OCI-LY1 (cell line): Measurements from ENCODE around the gene ZNF710.

Source experiments
- EZH2 ChIP-seq: fragments of 200-600 bp; sonication (generic), shearing (Covaris generic); IDR thresholded peaks from 2 replicates; pipeline ENCODE4 v1.8.0; 2017; ENCODE audit warnings: borderline replicate concordance, mixed run types, mild to moderate bottlenecking, antibody characterized with exemption, low read length, moderate library complexity, mixed read lengths
- TF ChIP-seq, protein P1 (sequence below): fragments of 200-600 bp; sonication (generic), shearing (Covaris generic); IDR thresholded peaks from 2 replicates; pipeline ENCODE4 v1.5.1; 2017; ENCODE audit warnings: mild to moderate bottlenecking, antibody characterized with exemption, low read length, moderate library complexity, mixed read lengths

DNA sequence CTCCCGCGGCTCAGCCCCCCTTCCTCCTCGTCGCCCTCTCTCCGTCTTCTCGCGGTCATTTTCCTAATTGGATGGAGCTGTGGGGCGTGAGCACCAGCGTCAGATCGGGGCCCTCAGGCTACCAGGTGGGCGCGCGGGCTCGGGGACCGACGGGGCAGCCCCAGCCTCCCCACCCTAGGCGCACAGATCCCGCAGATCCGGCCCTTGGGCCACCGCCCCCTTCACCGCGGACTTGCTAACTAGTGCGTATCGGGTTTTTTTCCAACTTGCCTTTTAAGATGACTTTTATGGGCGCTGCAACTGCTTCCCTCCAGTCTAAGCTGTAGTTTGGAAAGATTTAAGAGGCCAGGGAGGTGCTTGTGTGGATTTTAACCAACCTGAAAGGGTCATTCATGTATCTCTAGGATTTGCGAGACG is 1.3 kb downstream of the ZNF710 start:
- TF ChIP-seq, protein P1, sequence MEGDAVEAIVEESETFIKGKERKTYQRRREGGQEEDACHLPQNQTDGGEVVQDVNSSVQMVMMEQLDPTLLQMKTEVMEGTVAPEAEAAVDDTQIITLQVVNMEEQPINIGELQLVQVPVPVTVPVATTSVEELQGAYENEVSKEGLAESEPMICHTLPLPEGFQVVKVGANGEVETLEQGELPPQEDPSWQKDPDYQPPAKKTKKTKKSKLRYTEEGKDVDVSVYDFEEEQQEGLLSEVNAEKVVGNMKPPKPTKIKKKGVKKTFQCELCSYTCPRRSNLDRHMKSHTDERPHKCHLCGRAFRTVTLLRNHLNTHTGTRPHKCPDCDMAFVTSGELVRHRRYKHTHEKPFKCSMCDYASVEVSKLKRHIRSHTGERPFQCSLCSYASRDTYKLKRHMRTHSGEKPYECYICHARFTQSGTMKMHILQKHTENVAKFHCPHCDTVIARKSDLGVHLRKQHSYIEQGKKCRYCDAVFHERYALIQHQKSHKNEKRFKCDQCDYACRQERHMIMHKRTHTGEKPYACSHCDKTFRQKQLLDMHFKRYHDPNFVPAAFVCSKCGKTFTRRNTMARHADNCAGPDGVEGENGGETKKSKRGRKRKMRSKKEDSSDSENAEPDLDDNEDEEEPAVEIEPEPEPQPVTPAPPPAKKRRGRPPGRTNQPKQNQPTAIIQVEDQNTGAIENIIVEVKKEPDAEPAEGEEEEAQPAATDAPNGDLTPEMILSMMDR: no peak
- no peak for TF ChIP-seq EZH2
